ENCODE measurements around the gene HFE.
"Not testable (repeated sequence)": the region's sequence is repeated elsewhere in the genome, so short reads cannot be mapped to it uniquely, and the experiment has no call there.

Gene HFE

DNA sequence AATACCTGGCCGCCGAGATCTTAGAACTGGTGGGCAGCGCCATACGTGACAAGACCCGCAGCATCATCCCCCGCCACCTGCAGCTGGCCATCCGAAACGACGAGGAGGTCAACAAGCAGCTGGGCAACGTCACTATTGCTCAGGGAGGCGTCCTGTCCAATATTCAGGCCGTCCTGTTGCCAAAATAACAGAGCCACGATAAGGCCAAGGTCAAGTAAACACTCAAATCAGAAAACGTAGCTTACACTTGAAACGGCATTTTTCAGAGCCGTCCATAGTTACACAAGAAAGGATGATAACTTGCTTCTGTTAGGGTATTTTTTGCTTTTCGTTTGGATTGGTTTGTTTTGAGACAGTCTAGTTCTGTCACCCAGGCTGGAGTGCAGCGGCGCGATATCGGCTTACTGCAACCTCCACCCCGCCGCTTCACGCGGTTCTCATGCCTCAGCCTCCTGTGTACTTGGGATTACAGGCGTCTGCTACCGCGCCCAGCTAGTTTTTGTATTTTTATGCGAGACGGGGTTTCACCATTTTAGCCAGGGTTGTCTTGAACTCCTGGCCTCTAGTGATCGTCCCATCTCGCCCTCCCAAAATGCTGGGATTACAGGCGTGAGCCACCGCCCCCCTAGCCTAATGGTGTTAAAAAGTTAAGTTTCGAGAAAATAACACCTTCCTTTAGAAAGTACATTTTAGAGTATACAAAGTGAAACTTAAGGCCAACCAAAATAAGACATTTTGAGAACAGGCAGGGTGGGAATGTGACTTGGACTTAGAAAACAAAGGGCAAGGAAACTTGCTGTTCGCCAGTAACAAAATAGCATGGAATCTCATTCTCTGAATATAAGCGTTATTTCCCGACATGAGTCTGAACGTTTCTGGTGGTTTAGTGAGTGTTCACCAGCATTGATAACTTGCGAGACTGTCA is 42.8 kb upstream of the HFE start:
- H3K27me3 ChIP-seq (ENCODE audit: low read length), result no peaks in the 10 kb centered on the region
- H3K4me3 ChIP-seq (ENCODE audit: insufficient read depth, low read length, poor library complexity, severe bottlenecking), result no peak overlapping the region
- no peak overlapping the region for H3K9ac ChIP-seq (ENCODE audit: low read length)
- no peaks in the 10 kb centered on the region for H3F3A ChIP-seq (ENCODE audit: insufficient read depth)
- H2AFZ ChIP-seq (ENCODE audit: low read depth, low read length, severe bottlenecking), result no peak overlapping the region
- peaks cover 24% of the 10 kb centered on the region for H3K9me3 ChIP-seq (ENCODE audit: insufficient read depth, low read length)
- peaks cover 8% of the 10 kb centered on the region; the same call in 1 of the 2 replicates for H3K36me3 ChIP-seq (ENCODE audit: low read length)
- H3K27ac ChIP-seq (ENCODE audit: low read depth, low read length), result no peak overlapping the region
- TF ChIP-seq EZH2phosphoT487 (conservative IDR thresholded peaks at IDR 0.05; ENCODE audit: low read length), result no peak
- TF ChIP-seq, protein P1, sequence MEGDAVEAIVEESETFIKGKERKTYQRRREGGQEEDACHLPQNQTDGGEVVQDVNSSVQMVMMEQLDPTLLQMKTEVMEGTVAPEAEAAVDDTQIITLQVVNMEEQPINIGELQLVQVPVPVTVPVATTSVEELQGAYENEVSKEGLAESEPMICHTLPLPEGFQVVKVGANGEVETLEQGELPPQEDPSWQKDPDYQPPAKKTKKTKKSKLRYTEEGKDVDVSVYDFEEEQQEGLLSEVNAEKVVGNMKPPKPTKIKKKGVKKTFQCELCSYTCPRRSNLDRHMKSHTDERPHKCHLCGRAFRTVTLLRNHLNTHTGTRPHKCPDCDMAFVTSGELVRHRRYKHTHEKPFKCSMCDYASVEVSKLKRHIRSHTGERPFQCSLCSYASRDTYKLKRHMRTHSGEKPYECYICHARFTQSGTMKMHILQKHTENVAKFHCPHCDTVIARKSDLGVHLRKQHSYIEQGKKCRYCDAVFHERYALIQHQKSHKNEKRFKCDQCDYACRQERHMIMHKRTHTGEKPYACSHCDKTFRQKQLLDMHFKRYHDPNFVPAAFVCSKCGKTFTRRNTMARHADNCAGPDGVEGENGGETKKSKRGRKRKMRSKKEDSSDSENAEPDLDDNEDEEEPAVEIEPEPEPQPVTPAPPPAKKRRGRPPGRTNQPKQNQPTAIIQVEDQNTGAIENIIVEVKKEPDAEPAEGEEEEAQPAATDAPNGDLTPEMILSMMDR (IDR thresholded peaks at IDR 0.05; ENCODE audit: insufficient read depth, low read length, poor library complexity, severe bottlenecking), result no peak
- no peaks in the 10 kb centered on the region for H3K79me2 ChIP-seq (ENCODE audit: insufficient read depth, low read length)
- no peaks in the 10 kb centered on the region for H3K9me2 ChIP-seq (replicated peaks; ENCODE audit: insufficient read depth, low read length)
- no peaks in the 10 kb centered on the region for H4K20me1 ChIP-seq (ENCODE audit: low read depth, low read length)
- no peak overlapping the region for H3K4me2 ChIP-seq (ENCODE audit: low read depth, low read length, poor library complexity, severe bottlenecking)

DNA sequence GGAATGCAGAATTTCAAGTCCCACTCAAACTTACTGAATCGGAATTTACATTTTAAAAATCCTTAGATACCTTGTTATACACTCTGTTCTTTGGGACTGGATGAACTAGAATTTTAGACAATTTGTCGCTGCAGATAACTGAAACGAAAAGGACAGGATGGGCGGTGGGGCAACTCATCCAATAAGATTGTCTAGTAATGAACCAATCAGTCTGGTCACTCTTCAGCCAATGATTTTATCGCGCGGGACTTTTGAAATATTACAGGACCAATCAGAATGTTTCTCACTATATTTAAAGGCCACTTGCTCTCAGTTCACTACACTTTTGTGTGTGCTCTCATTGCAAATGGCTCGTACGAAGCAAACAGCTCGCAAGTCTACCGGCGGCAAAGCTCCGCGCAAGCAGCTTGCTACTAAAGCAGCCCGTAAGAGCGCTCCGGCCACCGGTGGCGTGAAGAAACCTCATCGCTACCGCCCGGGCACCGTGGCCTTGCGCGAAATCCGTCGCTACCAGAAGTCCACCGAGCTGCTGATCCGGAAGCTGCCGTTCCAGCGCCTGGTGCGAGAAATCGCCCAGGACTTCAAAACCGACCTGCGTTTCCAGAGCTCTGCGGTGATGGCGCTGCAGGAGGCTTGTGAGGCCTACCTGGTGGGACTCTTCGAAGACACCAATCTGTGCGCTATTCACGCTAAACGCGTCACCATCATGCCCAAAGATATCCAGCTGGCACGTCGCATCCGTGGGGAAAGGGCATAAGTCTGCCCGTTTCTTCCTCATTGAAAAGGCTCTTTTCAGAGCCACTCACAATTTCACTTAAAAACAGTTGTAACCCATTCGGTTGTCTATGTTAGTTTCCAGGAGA is 41.9 kb upstream of the HFE start:
- TF ChIP-seq EZH2phosphoT487 (conservative IDR thresholded peaks at IDR 0.05; ENCODE audit: low read length), result no peak
- TF ChIP-seq, protein P1 (IDR thresholded peaks at IDR 0.05; ENCODE audit: insufficient read depth, low read length, poor library complexity, severe bottlenecking), result no peak
- no peaks in the 10 kb centered on the region for H3K27me3 ChIP-seq (ENCODE audit: low read length)
- peaks cover 24% of the 10 kb centered on the region for H3K9me3 ChIP-seq (ENCODE audit: insufficient read depth, low read length)
- no peaks in the 10 kb centered on the region for H4K20me1 ChIP-seq (ENCODE audit: low read depth, low read length)
- no peak overlapping the region for H3K9ac ChIP-seq (ENCODE audit: low read length)
- no peaks in the 10 kb centered on the region for H3F3A ChIP-seq (ENCODE audit: insufficient read depth)
- H3K79me2 ChIP-seq (ENCODE audit: insufficient read depth, low read length), result no peaks in the 10 kb centered on the region
- no peak overlapping the region for H2AFZ ChIP-seq (ENCODE audit: low read depth, low read length, severe bottlenecking)
- H3K27ac ChIP-seq (ENCODE audit: low read depth, low read length), result no peak overlapping the region
- H3K4me2 ChIP-seq (ENCODE audit: low read depth, low read length, poor library complexity, severe bottlenecking), result no peak overlapping the region
- no peaks in the 10 kb centered on the region for H3K9me2 ChIP-seq (replicated peaks; ENCODE audit: insufficient read depth, low read length)
- no peak overlapping the region for H3K4me3 ChIP-seq (ENCODE audit: insufficient read depth, low read length, poor library complexity, severe bottlenecking)
- H3K36me3 ChIP-seq (ENCODE audit: low read length), result peaks cover 8% of the 10 kb centered on the region; the same call in 1 of the 2 replicates

DNA sequence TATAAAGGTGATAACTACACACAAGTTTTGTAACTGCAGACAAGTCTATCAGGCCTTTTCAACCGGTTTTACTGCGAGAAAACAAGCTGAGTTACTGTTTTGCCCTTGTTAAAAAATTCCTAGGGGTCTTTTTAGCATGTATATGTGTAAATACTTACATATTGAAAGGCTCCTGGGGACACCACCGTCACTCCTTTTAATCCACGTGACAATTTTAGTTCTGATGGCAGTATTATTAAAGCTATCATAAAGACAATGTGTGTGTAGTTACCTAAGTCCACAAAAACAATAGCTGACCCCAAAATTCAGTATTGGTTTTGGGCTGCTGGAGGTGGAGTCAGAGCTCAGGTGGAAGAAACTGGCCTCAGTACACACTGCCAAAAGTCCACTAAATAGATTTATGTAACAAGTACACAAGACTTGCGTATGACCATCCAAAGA is 41.3 kb upstream of the HFE start:
- no peak overlapping the region for H3K4me3 ChIP-seq (ENCODE audit: insufficient read depth, low read length, poor library complexity, severe bottlenecking)
- no peak overlapping the region for H3K9ac ChIP-seq (ENCODE audit: low read length)
- H2AFZ ChIP-seq (ENCODE audit: low read depth, low read length, severe bottlenecking), result no peak overlapping the region
- no peaks in the 10 kb centered on the region for H3F3A ChIP-seq (ENCODE audit: insufficient read depth)
- no peaks in the 10 kb centered on the region for H3K27me3 ChIP-seq (ENCODE audit: low read length)
- no peaks in the 10 kb centered on the region for H4K20me1 ChIP-seq (ENCODE audit: low read depth, low read length)
- no peak overlapping the region for H3K4me2 ChIP-seq (ENCODE audit: low read depth, low read length, poor library complexity, severe bottlenecking)
- H3K79me2 ChIP-seq (ENCODE audit: insufficient read depth, low read length), result no peaks in the 10 kb centered on the region
- peaks cover 24% of the 10 kb centered on the region for H3K9me3 ChIP-seq (ENCODE audit: insufficient read depth, low read length)
- no peaks in the 10 kb centered on the region for H3K9me2 ChIP-seq (replicated peaks; ENCODE audit: insufficient read depth, low read length)
- H3K27ac ChIP-seq (ENCODE audit: low read depth, low read length), result no peak overlapping the region
- H3K36me3 ChIP-seq (ENCODE audit: low read length), result peaks cover 8% of the 10 kb centered on the region; the same call in 1 of the 2 replicates
- TF ChIP-seq, protein P1 (IDR thresholded peaks at IDR 0.05; ENCODE audit: insufficient read depth, low read length, poor library complexity, severe bottlenecking), result no peak
- TF ChIP-seq EZH2phosphoT487 (conservative IDR thresholded peaks at IDR 0.05; ENCODE audit: low read length), result no peak

DNA sequence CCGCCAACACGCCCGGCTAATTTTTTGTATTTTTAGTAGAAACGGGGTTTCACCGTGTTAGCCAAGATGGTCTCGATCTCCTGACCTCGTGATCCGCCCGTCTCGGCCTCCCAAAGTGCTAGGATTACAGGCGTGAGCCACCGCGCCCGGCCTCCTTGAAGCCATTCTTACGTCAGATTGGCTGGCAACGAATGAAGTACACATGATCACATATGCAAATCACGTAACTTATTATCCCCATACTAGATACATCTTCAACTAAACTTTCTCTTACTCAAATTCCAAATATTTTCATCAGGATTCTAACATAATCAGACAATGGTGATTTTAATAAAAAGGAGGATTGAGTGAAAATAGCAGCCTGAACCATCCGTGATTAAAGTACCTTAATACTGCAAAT is 39.9 kb upstream of the HFE start:
- not testable (repeated sequence) for H3F3A ChIP-seq (ENCODE audit: insufficient read depth); H3K4me3 ChIP-seq (ENCODE audit: insufficient read depth, low read length, poor library complexity, severe bottlenecking); H4K20me1 ChIP-seq (ENCODE audit: low read depth, low read length); H3K9me2 ChIP-seq (replicated peaks; ENCODE audit: insufficient read depth, low read length); H3K36me3 ChIP-seq (ENCODE audit: low read length); H3K27ac ChIP-seq (ENCODE audit: low read depth, low read length); H3K9ac ChIP-seq (ENCODE audit: low read length); H3K4me2 ChIP-seq (ENCODE audit: low read depth, low read length, poor library complexity, severe bottlenecking); H3K27me3 ChIP-seq (ENCODE audit: low read length); H2AFZ ChIP-seq (ENCODE audit: low read depth, low read length, severe bottlenecking); H3K79me2 ChIP-seq (ENCODE audit: insufficient read depth, low read length)
- peaks cover 24% of the 10 kb centered on the region for H3K9me3 ChIP-seq (ENCODE audit: insufficient read depth, low read length)

All from SU-DHL-6 (cell line).